ENCODE data around the gene EXT2. TPM values are rescaled to one million over a fixed set of nuclear protein-coding genes. Genes with fewer than 3 reads are reported as not detected.

Gene EXT2
- total RNA-seq, 1 experiment from 2014 or later: 82.7 TPM

GRCh38 chr11:44243086-44243485 is 147.6 kb downstream of the EXT2 start:
- no peak for DNase-seq (ENCODE audit: low read depth)

GRCh38 chr11:44243595-44244343 is 148.3 kb downstream of the EXT2 start:
- peak; percentile 49 for DNase-seq (ENCODE audit: low read depth)

GRCh38 chr11:44244639-44245310 is 149.3 kb downstream of the EXT2 start:
- no peak for DNase-seq (ENCODE audit: low read depth)

- peak; percentile 82 for DNase-seq (ENCODE audit: low read depth)
Measured at GRCh38 chr11:44246726-44247125, 151.2 kb downstream of the EXT2 start.

- DNase-seq (ENCODE audit: low read depth): peak; percentile 51
Measured at GRCh38 chr11:44247508-44247907, 152.0 kb downstream of the EXT2 start.

- peak; percentile 40 for DNase-seq (ENCODE audit: low read depth)
Measured at GRCh38 chr11:44248109-44248508, 152.6 kb downstream of the EXT2 start.

- no peak for DNase-seq (ENCODE audit: low read depth)
Measured at GRCh38 chr11:44250421-44250820, 154.9 kb downstream of the EXT2 start.

GRCh38 chr11:44252999-44253602 is 157.6 kb downstream of the EXT2 start:
- DNase-seq (ENCODE audit: low read depth): no peak

- no peak for DNase-seq (ENCODE audit: low read depth)
Measured at GRCh38 chr11:44255406-44256071, 160.1 kb downstream of the EXT2 start.

GRCh38 chr11:44256673-44257291 is 161.3 kb downstream of the EXT2 start:
- DNase-seq (ENCODE audit: low read depth): peak; percentile 4

- no peak for DNase-seq (ENCODE audit: low read depth)
Measured at GRCh38 chr11:44257338-44258189, 162.1 kb downstream of the EXT2 start.

- peak; percentile 27 for DNase-seq (ENCODE audit: low read depth)
Measured at GRCh38 chr11:44258190-44258489, 162.7 kb downstream of the EXT2 start.

GRCh38 chr11:44258839-44259420 is 163.5 kb downstream of the EXT2 start:
- no peak for DNase-seq (ENCODE audit: low read depth)

- no peak for DNase-seq (ENCODE audit: low read depth)
Measured at GRCh38 chr11:44260081-44260480, 164.6 kb downstream of the EXT2 start.

GRCh38 chr11:44261800-44262591 is 166.5 kb downstream of the EXT2 start:
- DNase-seq (ENCODE audit: low read depth): no peak

- DNase-seq (ENCODE audit: low read depth): no peak
Measured at GRCh38 chr11:44263738-44264437, 168.4 kb downstream of the EXT2 start.

GRCh38 chr11:44264438-44264749 is 168.9 kb downstream of the EXT2 start:
- DNase-seq (ENCODE audit: low read depth): no peak

- no peak for DNase-seq (ENCODE audit: low read depth)
Measured at GRCh38 chr11:44264761-44265160, 169.3 kb downstream of the EXT2 start.

- DNase-seq (ENCODE audit: low read depth): no peak
Measured at GRCh38 chr11:44266056-44266780, 170.7 kb downstream of the EXT2 start.
